ENCODE measurements around the gene KAT7.
A peak's percentile ranks its signal among the peaks of the same experiment; 100 is the strongest.

The KAT7 gene

DNA sequence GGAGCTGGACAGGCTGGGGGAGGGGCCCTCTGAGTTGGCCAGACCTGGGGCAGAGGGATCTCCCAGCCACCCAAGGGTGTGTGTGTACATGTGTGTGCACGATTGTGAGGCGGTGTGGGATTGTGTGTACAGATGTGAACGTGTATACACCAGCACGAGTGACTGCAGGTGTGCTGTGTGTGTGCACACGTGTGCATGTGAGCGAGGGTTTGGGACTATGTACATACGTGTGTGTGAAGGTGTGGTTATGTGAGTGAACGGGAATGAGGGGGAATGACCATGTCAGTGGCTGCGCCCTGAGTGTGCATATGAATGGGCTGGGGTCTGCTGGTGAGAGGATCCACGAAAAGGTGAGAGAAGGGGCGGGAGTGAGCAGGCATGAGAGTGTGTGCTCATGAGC is 81.8 kb downstream of the KAT7 start:
- DNase-seq (ENCODE audit: low read depth, low spot score), result no peak

DNA sequence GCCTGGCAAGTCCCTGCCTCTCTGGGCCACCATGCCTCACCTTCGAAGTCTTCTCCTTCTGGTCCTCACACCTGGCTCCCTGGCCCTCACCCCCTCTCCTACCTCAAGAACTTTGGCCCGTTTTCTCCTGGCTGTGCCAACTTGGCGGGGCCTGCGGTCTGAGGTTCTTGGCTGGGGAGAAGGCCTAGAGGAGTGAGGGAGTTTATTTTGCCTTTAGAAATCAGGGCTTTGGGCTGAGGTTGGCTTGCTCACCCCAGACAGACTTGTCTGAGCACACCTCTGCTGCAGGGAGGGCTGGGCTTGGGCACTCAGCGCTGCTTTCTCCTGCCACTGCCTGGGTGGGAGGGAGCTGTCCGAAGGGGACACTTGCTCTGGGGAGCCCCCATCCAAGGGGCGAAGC is 82.7 kb downstream of the KAT7 start:
- no peak for DNase-seq (ENCODE audit: low read depth, low spot score)

GRCh38 chr17:49872754-49873377 is 84.4 kb downstream of the KAT7 start:
- DNase-seq (ENCODE audit: low read depth, low spot score), result no peak

DNA sequence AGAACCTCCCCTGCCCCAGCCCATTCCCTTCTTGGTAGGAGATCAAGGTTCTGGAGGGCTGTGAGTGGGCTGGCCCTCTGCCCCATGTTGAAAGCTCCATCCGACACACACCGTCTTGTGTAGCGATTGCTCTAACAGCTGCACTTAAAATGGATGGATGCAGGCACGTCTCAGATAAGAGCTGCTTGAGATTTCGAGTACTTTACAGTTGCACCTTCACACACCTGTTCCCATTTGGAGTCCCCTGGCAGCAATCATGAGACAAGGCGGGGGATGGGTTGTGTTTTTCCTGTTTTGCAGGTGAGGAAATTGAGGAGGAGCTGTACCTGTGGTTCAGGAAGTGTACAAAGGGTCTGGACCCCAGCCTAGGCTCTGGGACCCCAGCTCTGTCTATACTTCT is 85.0 kb downstream of the KAT7 start:
- DNase-seq (ENCODE audit: low read depth, low spot score), result no peak

GRCh38 chr17:49873926-49874325 is 85.4 kb downstream of the KAT7 start:
- DNase-seq (ENCODE audit: low read depth, low spot score), result no peak

DNA sequence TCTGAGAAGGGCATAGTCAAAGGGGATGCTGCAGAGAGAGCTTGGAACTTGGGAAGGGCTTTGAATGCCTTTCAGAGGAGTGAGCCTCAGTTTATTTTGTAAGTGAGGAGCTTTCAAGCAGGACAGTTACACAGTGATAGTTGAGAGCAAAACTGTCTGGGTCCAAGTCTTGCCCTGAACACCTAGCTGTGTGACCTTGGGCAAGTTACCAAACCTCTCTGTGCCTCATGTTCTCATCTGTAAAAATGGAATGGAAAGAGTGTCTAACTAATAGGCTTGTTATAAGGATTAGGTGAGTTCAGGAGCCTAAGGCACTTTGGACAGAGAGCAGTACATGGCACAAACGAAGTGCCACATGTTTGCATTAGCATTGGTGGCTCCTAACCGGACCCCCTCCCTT is 86.4 kb downstream of the KAT7 start:
- DNase-seq (ENCODE audit: low read depth, low spot score), result no peak

- no peak for DNase-seq (ENCODE audit: low read depth, low spot score)
These were observed 87.2 kb downstream of the KAT7 start for GRCh38 chr17:49875685-49876084.

DNA sequence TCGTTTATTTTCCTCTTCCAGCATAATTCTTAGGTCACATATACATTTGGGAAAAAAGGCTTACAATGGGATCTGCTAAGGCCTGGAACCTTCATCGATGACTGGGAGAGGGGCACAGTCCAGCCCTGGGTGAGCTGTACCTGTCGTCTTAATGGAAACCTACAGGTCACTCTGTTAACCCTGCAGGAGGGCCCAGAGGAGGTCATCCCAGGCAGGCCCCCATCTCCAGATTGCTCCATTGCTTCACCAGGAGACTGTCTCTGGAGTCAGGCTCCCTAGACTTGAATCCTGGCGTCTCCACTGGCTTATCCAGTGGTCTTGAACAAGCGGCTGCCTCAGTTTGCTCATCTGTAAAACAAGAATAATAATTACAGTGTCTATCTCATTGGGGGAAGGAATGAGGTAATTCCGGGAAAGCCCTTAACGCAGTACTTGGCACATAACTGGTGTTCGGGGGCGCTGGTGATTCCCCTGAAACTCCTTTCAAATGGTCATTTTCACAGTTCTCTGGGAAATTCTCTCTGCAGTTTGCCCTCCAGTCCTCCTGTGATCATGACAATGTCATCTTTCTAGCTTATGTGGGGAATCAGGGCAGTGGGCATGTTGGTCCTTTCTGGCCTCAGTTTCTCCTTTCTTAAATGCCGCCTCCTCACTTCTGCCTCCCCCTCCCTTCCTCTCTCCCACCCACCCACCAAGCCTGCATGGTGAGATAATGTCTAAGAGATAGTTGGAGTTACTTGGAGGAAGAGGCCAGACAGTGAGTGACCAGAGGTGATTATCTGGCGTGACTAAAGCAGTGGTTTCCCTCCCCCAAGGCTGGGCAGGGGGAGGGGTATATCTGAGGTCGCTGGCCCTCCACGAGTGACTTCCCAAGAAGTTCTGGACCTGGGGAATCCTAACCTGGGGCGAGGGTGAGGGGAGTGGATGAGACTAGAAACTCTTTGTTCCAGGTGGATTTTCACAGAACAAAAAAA is 90.7 kb downstream of the KAT7 start:
- DNase-seq (ENCODE audit: low read depth, low spot score), result no peak

DNA sequence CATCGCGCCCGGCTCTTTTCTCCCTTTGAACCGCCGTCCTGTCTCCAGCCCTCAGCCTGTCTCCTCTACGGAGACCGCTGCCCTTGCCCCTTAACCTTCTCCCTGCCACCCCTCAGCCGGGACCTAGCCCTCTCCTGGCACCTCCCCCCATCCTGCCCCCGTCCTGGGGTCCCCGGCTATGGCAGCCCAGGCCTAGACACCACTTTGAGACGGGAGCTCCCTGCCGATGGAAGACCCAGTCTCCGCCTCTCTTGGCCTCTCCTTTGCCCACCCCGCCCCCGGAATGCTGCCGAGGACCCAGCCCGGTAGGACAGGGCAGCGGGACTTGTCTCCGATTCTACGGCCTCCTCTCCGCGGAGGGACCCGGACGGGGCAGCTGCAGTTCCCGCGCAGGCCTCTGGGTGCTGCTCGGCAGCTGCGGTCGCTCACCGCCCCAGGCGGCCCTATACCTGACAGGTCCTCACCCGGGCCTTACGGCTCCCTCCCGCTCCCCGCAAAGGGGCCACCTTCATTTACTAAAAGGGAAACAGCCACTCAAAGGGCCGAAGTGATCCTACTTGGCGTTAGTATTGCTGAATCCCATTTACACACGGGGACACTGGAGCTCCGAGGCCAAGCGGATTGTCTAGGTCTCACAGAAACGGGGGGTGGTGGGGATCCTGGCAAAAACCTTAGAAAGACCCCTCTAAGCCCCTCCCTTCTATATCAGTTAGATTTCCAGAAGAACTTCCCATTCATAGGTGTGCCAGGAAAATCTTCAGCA is 92.0 kb downstream of the KAT7 start:
- peak; percentile 20 for DNase-seq (ENCODE audit: low read depth, low spot score)

GRCh38 chr17:49881054-49881402 is 92.5 kb downstream of the KAT7 start:
- DNase-seq (ENCODE audit: low read depth, low spot score), result no peak

- no peak for DNase-seq (ENCODE audit: low read depth, low spot score)
These were observed 94.0 kb downstream of the KAT7 start for GRCh38 chr17:49882434-49882833.

Measured in activated CD4-positive, CD25-positive, alpha-beta regulatory T cell treated with anti-CD3 and anti-CD28 coated beads, Interleukin-2, amount 50 U/mL, for 16 hours (primary cell).